HG03558 (cell line): ENCODE results near the gene SMAD6.

Experiments used
- ATAC-seq: cut with Tn5 transposase; IDR thresholded peaks from one replicate; pipeline ENCODE4 v1.9.1; 2021; ENCODE audit warnings: moderate number of reproducible peaks; ENCODE audit not compliant: unreplicated experiment; ENCODE audit errors: extremely low read depth

Gene SMAD6

DNA sequence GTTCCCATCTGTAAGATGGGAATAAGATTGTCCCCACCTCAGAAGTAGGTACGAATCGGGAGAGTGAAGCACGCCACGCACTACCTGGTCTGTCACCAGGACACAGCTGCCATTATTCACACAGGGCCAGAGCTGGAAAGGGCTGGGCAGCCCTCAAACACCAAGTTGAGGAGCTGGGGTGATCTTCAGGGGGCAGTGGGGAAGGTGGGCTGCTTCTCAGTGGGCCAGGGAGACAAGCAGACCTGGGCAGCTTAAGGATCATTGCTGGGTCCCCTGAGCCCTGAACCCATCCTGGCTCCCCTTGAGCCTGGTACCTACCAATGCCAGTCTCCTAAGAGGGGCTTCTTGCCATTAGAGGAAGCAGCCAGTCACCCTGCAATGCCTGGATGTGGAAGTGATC is 82.1 kb downstream of the SMAD6 start:
- ATAC-seq = no peak

DNA sequence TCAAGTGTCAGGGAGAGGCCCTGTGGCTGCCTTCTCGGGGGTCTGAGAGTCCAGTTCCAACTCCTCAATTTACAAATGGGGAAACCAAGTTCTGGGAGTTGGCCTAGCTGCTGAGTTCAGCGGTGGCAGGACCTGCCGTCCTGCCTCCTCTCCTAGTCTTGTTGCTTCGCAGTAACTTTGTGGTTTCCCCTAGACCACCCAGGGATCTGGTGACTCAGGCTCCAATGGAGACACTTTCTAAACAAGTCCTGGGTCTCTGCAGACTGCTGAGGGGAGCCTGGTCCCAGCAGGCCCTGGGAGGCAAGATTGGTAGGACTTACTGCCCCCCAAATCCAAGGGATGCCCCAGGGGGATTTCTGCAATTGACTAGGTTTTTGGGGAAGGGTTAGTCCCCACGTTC is 83.6 kb downstream of the SMAD6 start:
- no peak for ATAC-seq

DNA sequence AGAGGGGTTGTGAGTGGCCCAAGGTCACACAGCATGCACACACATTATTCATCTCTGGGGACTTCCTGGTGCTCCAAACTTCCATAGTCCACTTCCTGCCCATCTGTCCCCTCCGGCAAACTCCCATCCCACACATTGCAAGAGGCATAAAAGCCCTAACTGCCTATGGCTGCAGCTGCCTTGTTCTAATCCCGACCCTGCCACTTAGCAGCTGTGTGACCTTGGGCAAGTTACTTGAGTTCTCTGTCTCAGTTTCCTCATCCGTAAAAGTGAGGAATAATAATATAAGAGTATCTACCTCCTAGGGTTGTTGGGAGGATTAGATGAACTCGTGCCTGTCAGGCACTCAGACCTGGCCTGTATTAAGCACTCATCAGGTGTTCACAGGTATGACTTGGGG is 84.2 kb downstream of the SMAD6 start:
- ATAC-seq = no peak

DNA sequence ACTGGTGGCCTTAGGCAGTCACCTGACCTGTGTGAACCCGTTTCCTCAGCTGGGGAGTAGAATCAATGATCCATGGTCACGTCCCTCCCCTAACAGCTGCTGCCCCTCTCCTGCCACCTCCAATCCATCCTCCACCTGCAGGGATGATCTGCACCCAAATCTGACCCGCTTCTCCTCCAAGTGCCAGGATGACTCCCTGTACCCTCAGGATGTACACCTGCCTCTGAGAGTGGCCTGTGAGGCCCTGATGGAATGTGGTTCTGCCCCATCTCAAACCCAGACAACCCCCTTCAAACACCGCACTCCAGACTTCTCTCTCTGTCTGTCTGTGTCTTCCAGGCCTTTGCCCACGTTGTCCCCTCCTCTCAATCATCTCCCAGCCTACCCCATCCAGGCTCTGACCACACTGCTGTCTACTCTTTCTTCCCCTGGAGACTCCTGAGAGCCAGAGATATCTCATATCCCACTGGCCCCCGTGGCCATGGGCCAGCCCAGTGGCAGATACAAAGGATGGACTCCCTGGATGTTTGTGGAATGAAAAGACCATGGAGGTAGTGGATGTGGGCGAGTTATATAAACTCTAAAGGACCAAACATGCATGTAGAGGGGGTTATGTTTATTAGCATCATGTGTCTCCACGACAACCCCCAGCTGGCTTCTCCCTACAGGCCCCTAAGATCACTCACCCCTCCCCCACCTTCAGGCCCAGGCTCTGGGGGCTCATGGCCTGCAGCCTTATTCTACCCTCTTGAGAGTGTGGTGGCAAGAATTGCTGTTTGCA is 84.9 kb downstream of the SMAD6 start:
- no peak for ATAC-seq

GRCh38 chr15:66787489-66787871 is 85.4 kb downstream of the SMAD6 start:
- no peak for ATAC-seq

- no peak for ATAC-seq
These were observed 86.0 kb downstream of the SMAD6 start for GRCh38 chr15:66788024-66788423.

DNA sequence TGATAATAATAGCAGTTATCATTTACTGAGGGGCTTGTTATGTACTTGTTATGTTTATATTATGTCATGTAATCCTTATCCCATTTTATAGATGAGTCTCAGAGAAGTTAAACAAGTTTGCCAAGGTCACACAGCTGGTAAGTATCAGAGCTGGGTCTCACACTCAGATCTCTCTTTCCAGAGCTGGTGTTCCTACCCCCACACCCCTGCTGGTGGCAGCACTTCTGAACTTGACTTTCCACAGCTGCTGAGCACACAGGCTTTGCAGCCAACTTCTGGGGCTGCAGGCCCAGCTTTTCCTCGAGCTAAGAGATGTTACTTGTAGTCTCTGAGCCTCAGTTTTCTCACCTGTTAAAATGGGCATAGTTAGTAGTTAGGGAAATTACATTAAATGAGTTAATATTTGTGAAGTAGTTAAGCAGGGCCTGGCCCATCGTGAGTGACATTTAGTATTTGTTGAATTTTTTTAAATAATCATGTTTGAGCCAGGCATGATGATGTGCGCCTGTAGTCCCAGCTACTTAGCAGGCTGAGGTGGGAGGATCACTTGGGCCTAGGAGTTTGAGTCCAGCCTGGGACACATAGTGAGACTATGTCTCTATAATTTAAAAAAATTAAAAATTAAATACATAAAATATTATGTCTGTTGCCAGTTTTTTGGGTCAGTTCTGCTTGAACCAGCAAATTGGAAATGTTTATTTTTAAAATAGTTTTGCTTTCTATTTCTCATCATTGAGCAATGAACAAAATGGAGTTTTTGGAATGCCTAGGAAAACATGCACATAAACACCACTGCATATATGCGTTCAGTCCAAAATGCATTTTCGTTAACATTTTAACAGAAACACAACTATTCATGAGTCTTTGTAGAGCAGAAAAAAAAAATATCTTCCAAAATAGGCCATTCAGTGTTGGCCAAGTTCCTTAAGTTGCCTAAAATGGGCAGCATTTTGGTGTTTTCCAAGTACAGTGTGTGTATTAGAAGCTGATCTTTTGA is 87.3 kb downstream of the SMAD6 start:
- no peak for ATAC-seq

DNA sequence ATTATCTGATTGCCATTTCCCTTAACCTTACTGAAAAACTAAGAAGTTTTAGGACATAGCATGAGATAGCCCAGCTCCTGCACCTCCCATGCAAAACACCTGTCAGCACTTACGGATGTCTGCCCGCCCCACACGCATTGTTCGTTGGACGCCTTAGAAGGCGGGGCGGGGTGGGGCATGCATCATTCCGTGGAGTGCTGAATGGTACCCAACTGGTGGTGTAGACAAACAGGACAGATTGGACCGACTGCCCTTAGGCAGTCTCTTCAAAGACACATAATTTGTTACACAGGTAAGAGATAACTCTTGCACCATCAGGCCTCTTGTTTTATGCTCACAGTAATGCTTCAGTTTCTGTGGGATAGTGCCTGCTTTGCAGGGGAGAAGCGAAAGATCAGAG is 93.8 kb downstream of the SMAD6 start:
- no peak for ATAC-seq

DNA sequence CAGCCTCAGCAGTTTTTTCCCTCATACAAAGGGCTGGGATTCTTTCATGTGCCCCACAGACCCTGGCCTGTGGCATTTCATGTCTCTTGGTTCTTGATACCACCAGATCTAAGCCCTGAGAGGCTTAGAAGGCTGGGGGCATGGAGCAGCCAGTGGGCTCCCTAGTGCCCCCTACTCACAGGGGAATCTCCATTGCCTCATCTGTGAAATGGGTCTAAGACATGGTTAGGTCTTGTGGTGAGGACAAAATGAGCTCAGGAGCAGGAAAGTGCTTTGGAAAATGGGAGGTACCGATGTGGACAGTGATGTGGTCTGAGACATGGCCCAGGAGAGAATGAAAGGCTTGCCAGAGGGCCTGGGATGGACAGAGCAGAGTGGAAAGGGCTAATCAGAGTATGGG is 94.3 kb downstream of the SMAD6 start:
- ATAC-seq = no peak

DNA sequence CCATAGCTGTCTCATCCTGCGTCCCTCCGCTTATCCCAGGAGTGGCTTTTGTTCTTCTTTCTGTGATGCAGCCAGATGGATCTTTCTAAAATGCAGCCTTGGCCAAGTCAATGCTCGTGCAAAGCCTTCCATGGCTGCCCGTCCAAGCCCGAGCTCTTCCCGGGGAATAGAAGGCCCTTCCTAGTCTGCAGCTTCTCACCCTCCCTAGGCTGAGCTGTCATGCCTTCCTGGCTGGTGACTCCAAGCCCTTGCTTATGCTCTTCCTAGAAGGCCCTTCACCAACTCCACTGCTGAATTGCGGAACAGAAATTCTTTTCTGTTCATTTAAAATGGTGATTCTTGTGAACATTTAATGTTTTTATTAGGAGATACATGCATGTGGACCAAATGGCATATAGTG is 95.9 kb downstream of the SMAD6 start:
- ATAC-seq = no peak

DNA sequence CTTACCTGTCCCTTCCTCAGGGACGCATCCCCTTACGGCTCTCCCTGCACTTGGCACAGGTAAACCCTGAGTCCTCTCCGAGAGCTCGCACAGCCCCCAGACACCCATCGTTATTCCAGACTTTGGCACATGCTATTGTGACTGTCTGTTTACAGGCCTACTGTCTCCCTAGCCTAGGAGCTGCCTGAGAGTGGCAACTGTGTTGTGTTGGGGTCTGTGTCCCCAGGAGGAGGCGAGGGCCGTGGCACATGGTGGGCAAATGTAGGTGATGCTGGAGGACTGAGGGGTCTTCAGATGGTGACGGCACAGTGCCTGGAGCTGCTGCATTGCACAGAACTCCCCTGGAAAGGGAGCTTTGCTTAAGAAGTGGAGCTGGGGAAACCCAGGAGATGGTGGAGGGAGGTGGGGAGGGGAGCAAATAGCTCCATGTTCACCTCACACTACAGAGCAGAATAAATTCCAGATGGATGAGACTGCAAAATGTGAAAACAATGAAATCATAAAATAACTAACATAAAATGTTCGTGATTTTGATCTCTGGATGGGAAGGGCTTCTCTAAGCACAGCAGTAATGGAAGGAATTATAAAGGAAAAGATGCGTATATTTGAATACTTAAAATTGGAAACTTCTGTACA is 96.5 kb downstream of the SMAD6 start:
- no peak for ATAC-seq

DNA sequence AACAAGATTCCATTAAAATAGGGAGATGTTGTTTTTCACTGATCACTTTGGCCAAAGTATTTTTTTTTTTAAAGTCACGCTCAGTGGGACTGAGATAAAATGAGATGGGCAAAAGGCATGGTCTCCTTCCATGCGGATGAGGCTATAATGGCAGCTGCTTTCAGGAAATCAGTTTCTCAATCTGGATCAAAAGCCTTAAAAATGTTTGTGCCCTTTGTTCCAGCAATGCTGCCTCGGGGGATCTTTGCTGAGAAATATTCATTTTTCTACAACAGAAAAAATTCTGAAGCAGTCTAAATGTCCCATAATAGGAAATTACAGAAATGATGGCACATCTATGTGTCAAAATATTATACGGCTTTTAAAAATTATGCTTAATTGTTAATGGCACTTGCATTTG is 97.2 kb downstream of the SMAD6 start:
- ATAC-seq = no peak

- ATAC-seq = no peak
These were observed 98.7 kb downstream of the SMAD6 start for GRCh38 chr15:66800584-66801235.

- no peak for ATAC-seq
These were observed 99.2 kb downstream of the SMAD6 start for GRCh38 chr15:66801266-66801665.

- no peak for ATAC-seq
These were observed 100.3 kb downstream of the SMAD6 start for GRCh38 chr15:66802025-66803001.

GRCh38 chr15:66803182-66803729 is 101.2 kb downstream of the SMAD6 start:
- ATAC-seq = no peak

DNA sequence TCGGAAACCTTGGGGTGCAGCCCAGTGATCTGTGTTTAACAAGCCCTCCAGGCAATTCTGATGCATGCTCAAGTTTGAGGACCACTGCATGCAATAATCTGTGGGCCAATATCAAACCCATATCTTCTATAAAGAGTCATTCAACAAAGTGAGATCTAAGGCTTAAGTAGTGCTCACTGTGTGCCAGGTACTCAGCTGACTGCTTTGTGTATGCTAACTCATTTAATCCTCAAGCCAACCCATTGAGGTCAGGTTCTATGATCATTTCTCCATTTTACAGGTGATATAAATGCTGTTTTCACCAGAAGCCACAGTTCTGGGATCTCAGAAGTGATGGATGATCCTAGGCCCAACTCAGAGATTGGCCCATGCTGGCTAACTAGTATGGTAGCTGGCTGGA is 101.7 kb downstream of the SMAD6 start:
- no peak for ATAC-seq

- ATAC-seq = no peak
These were observed 103.3 kb downstream of the SMAD6 start for GRCh38 chr15:66805202-66805885.
